GM23338 (cell line): ENCODE data around the gene OR2W3. TPM values are rescaled to one million over a fixed set of nuclear protein-coding genes. Genes with fewer than 3 reads are reported as not detected.

ENCODE experiments used
- ATAC-seq: fragments of 200-7000 bp; cut with Tn5 transposase; 3 replicates; pipeline ENCODE4 v1.9.1; 2020
- DNase-seq: peaks from one replicate; pipeline ENCODE4 v3.0.0-alpha.2; 2015; ENCODE audit warnings: low spot score
- H2AFZ ChIP-seq: fragments of 200-600 bp; sonication (generic); 2 replicates; pipeline ENCODE4 v1.8.0; 2016; ENCODE audit warnings: antibody characterized with exemption, mild to moderate bottlenecking, moderate library complexity
- H3F3A ChIP-seq: fragments of 200-600 bp; sonication (generic); replicated peaks from 2 replicates; pipeline ENCODE4 v1.8.0; 2017; ENCODE audit warnings: antibody characterized with exemption, mixed run types, low read depth
- H3K27ac ChIP-seq: fragments of 200-600 bp; sonication (generic); 2 replicates; pipeline ENCODE4 v1.6.1; 2016; ENCODE audit warnings: low read depth
- H3K27me3 ChIP-seq: fragments of 200-600 bp; sonication (generic); 2 replicates; pipeline ENCODE4 v1.8.0; 2016; ENCODE audit warnings: mild to moderate bottlenecking, mixed run types, moderate library complexity; ENCODE audit not compliant: insufficient read depth
- H3K36me3 ChIP-seq: fragments of 200-600 bp; sonication (generic); 2 replicates; pipeline ENCODE4 v1.8.0; 2016; ENCODE audit warnings: mild to moderate bottlenecking; ENCODE audit not compliant: insufficient read depth
- H3K4me1 ChIP-seq: fragments of 200-600 bp; sonication (generic); 2 replicates; pipeline ENCODE4 v1.8.0; 2016; ENCODE audit warnings: mild to moderate bottlenecking, moderate library complexity; ENCODE audit not compliant: insufficient read depth
- H3K4me2 ChIP-seq: fragments of 200-600 bp; sonication (generic); 2 replicates; pipeline ENCODE4 v1.7.1; 2017; ENCODE audit warnings: mixed run types
- H3K4me3 ChIP-seq: fragments of 200-600 bp; sonication (generic); 2 replicates; pipeline ENCODE4 v1.6.1; 2016; ENCODE audit warnings: mixed run types
- H3K79me2 ChIP-seq: fragments of 200-600 bp; sonication (generic); replicated peaks from 2 replicates; pipeline ENCODE4 v1.8.0; 2017; ENCODE audit warnings: mild to moderate bottlenecking; ENCODE audit not compliant: insufficient read depth
- H3K9me2 ChIP-seq: fragments of 200-600 bp; sonication (generic); 2 replicates; pipeline ENCODE4 v1.8.0; 2017; ENCODE audit not compliant: insufficient read depth
- H4K20me1 ChIP-seq: fragments of 200-600 bp; sonication (generic); replicated peaks from 2 replicates; pipeline ENCODE4 v1.8.0; 2017; ENCODE audit warnings: mild to moderate bottlenecking; ENCODE audit not compliant: insufficient read depth
- H3K27ac Mint-ChIP-seq: 2 replicates; pipeline ENCODE4 v1.8.0; 2020; ENCODE audit warnings: inconsistent platforms, mild to moderate bottlenecking, moderate library complexity, mixed read lengths
- H3K27me3 Mint-ChIP-seq: 3 replicates; pipeline ENCODE4 v1.8.0; 2022; ENCODE audit warnings: low read depth, mild to moderate bottlenecking, moderate library complexity, mixed read lengths, inconsistent platforms; ENCODE audit not compliant: insufficient read depth, poor library complexity
- H3K36me3 Mint-ChIP-seq: 3 replicates; pipeline ENCODE4 v1.8.0; 2021; ENCODE audit warnings: low read depth, mild to moderate bottlenecking, inconsistent platforms, moderate library complexity, mixed read lengths
- H3K4me1 Mint-ChIP-seq: 3 replicates; pipeline ENCODE4 v1.8.0; 2020; ENCODE audit warnings: mild to moderate bottlenecking, inconsistent platforms, mixed read lengths
- H3K4me3 Mint-ChIP-seq: 3 replicates; pipeline ENCODE4 v1.8.0; 2021; ENCODE audit warnings: moderate library complexity, mild to moderate bottlenecking, inconsistent platforms, mixed read lengths
- H3K9me3 Mint-ChIP-seq: 3 replicates; pipeline ENCODE4 v1.8.0; 2020; ENCODE audit warnings: moderate library complexity, mild to moderate bottlenecking, inconsistent platforms, mixed read lengths
- CREB1 ChIP-seq: fragments of 250-450 bp; sonication (Bioruptor Pico); IDR thresholded peaks from 2 replicates; pipeline ENCODE4 v1.5.0; 2020; ENCODE audit warnings: low read depth, mild to moderate bottlenecking, moderate library complexity
- CTCF ChIP-seq, 2 experiments: fragments of 200-600 bp in 1 of 2; sonication (generic) in 1 of 2; conservative IDR thresholded peaks; 2 replicates each; pipeline versions ENCODE4 v1.5.1 to v1.6.1; 2016 to 2017; ENCODE audit warnings: antibody characterized with exemption in 2 of 2, low read depth in 2 of 2, mild to moderate bottlenecking in 2 of 2, moderate library complexity in 1 of 2
- ETS1 ChIP-seq: IDR thresholded peaks from 2 replicates; pipeline ENCODE4 v1.6.1; 2016; ENCODE audit warnings: antibody characterized with exemption
- EZH2 ChIP-seq: fragments of 200-600 bp; sonication (generic); IDR thresholded peaks from one replicate; pipeline ENCODE4 v1.8.0; 2017; ENCODE audit warnings: antibody characterized with exemption, mild to moderate bottlenecking, low read depth; ENCODE audit not compliant: unreplicated experiment
- EZH2phosphoT487 ChIP-seq: fragments of 200-600 bp; sonication (generic); IDR thresholded peaks from one replicate; pipeline ENCODE4 v1.8.1; 2018; ENCODE audit warnings: antibody characterized with exemption; ENCODE audit not compliant: unreplicated experiment
- JUNB ChIP-seq: IDR thresholded peaks from one replicate; pipeline ENCODE4 v1.6.1; 2016; ENCODE audit warnings: antibody characterized with exemption; ENCODE audit not compliant: unreplicated experiment
- NANOG ChIP-seq: IDR thresholded peaks from 2 replicates; pipeline ENCODE4 v1.6.1; 2016; ENCODE audit warnings: antibody characterized with exemption, borderline replicate concordance
- POLR2AphosphoS5 ChIP-seq: IDR thresholded peaks from 2 replicates; pipeline ENCODE4 v1.6.1; 2016; ENCODE audit warnings: antibody characterized with exemption, low read depth
- REST ChIP-seq: IDR thresholded peaks from one replicate; pipeline ENCODE4 v1.6.1; 2018; ENCODE audit warnings: antibody characterized with exemption; ENCODE audit not compliant: unreplicated experiment
- STAT1 ChIP-seq: IDR thresholded peaks from one replicate; pipeline ENCODE4 v1.6.1; 2016; ENCODE audit warnings: antibody characterized with exemption; ENCODE audit not compliant: unreplicated experiment
- ZNF114 ChIP-seq: fragments of 250-450 bp; sonication (Bioruptor Pico); IDR thresholded peaks from 2 replicates; pipeline ENCODE4 v1.5.0; 2020; ENCODE audit warnings: mild to moderate bottlenecking, moderate library complexity
- ZNF331 ChIP-seq: fragments of 250-450 bp; sonication (Bioruptor Pico); IDR thresholded peaks from 2 replicates; pipeline ENCODE4 v1.5.0; 2020; ENCODE audit warnings: low read depth, mild to moderate bottlenecking, moderate library complexity
- ZNF462 ChIP-seq: fragments of 250-450 bp; sonication (Bioruptor Pico); IDR thresholded peaks from 2 replicates; pipeline ENCODE4 v1.5.0; 2020; ENCODE audit warnings: mild to moderate bottlenecking, moderate library complexity
- polyA plus RNA-seq: library from polyadenylated mRNA; unstranded; fragments of >200 nt; fragmentation: Nextera tagmentation; extraction: Ambion mirVana; gene quantifications from 2 replicates; pipeline ENCODE4 v1.2.1, GENCODE V29; 2016
- total RNA-seq: library from RNA; depleted of rRNA; stranded (reverse); fragments of >200 nt; shearing (Covaris generic); gene quantifications from 2 replicates; pipeline ENCODE4 v1.2.3, GENCODE V29; 2014

OR2W3 gene
- total and polyA plus RNA-seq, 2 experiments from 2014 or later: 0.45 TPM; not detected in 1

GRCh38 chr1:247924868-247925267 lies 29.5 kb downstream of the OR2W3 start, which contains the start of gene OR2AJ1:
TSS of gene OR2AJ1 (plus strand) at chr1:247924889. CDS start at chr1:247933769, 8,880 bp downstream.
- no peaks in the 10 kb centered on the region for H3K4me1 ChIP-seq

More at GRCh38 chr1:247924868-247925267, 29.5 kb downstream of the OR2W3 start, which contains the start of gene OR2AJ1:
- Mint-ChIP-seq H3K9me3 (peaks cover 63% of the 10 kb centered on the region), H3K36me3 (no peaks in the 10 kb centered on the region), H3K27ac (no peak within 1 kb of the TSS), H3K4me3 (no peak within 1 kb of the TSS), H3K4me1 (no peaks in the 10 kb centered on the region), H3K27me3 (no peaks in the 10 kb centered on the region)
- Histone ChIP-seq H3K4me3 (no peak within 1 kb of the TSS), H3K36me3 (no peaks in the 10 kb centered on the region), H2AFZ (0 out of 2 replicates have a peak within 1 kb of the TSS, but pooled peaks have one; percentile 49), H3K79me2 (no peaks in the 10 kb centered on the region), H3F3A (no peaks in the 10 kb centered on the region), H3K27me3 (no peaks in the 10 kb centered on the region), H3K9me2 (no peaks in the 10 kb centered on the region), H3K4me2 (no peak within 1 kb of the TSS), H3K27ac (no peak within 1 kb of the TSS), H4K20me1 (no peaks in the 10 kb centered on the region)
- DNase-seq (no peak), ATAC-seq (no peak)
- TF ChIP-seq ETS1 (no peak), ZNF462 (no peak), ZNF331 (CRISPR knock-in tag) (no peak), JUNB (no peak), POLR2AphosphoS5 (no peak), EZH2phosphoT487 (no peak), STAT1 (no peak), NANOG (no peak), ZNF114 (CRISPR knock-in tag) (no peak), EZH2 (no peak), CREB1 (CRISPR knock-in tag) (no peak), CTCF (conservative IDR thresholded peaks at IDR 0.05; ENCODE audit: low read depth in 2 of 2) (no peak), REST (no peak)
